H9 (cell line): ENCODE measurements around the gene PRICKLE3. TPM values are rescaled to one million over a fixed set of nuclear protein-coding genes. Genes with fewer than 3 reads are reported as not detected.
"Not testable (repeated sequence)": the region's sequence is repeated elsewhere in the genome, so short reads cannot be mapped to it uniquely, and the experiment has no call there.

Experiments used
- DNase-seq: peaks from one replicate; pipeline ENCODE4 v3.0.0-alpha.2; 2017
- H2AFZ ChIP-seq: one replicate; pipeline ENCODE4 v1.6.1; 2013; ENCODE audit warnings: mild to moderate bottlenecking, low read length, control low read depth, moderate library complexity
- H2AK5ac ChIP-seq: 2 replicates; pipeline ENCODE4 v1.6.1; 2013; ENCODE audit warnings: low read length, control low read depth, mixed read lengths; ENCODE audit not compliant: insufficient read length
- H2BK120ac ChIP-seq: one replicate; pipeline ENCODE4 v1.6.1; 2013; ENCODE audit warnings: low read depth, mild to moderate bottlenecking, low read length, control low read depth, inconsistent platforms; ENCODE audit not compliant: poor library complexity, severe bottlenecking
- H2BK12ac ChIP-seq: 2 replicates; pipeline ENCODE4 v1.6.1; 2013; ENCODE audit warnings: low read length, control low read depth, mixed read lengths, low read depth; ENCODE audit not compliant: insufficient read length
- H2BK15ac ChIP-seq: 2 replicates; pipeline ENCODE4 v1.6.1; 2013; ENCODE audit warnings: low read depth, low read length, control low read depth
- H2BK20ac ChIP-seq: one replicate; pipeline ENCODE4 v1.6.1; 2013; ENCODE audit warnings: low read depth, mild to moderate bottlenecking, low read length, control low read depth, inconsistent platforms; ENCODE audit not compliant: poor library complexity, severe bottlenecking
- H2BK5ac ChIP-seq: 2 replicates; pipeline ENCODE4 v1.6.1; 2013; ENCODE audit warnings: low read length, control low read depth, mixed read lengths; ENCODE audit not compliant: insufficient read length
- H3K14ac ChIP-seq: 2 replicates; pipeline ENCODE4 v1.6.1; 2013; ENCODE audit warnings: low read length, control low read depth; ENCODE audit not compliant: insufficient read depth
- H3K18ac ChIP-seq: 2 replicates; pipeline ENCODE4 v1.6.1; 2013; ENCODE audit warnings: low read depth, mild to moderate bottlenecking, mixed read lengths, low read length, control low read depth; ENCODE audit not compliant: insufficient read length
- H3K23ac ChIP-seq: 2 replicates; pipeline ENCODE4 v1.6.1; 2013; ENCODE audit warnings: low read length, control low read depth, mixed read lengths, low read depth; ENCODE audit not compliant: insufficient read length
- H3K23me2 ChIP-seq: 2 replicates; pipeline ENCODE4 v1.6.1; 2013; ENCODE audit warnings: low read depth, mild to moderate bottlenecking, mixed read lengths, low read length, control low read depth; ENCODE audit not compliant: insufficient read length, poor library complexity, severe bottlenecking
- H3K27ac ChIP-seq: 2 replicates; pipeline ENCODE4 v1.5.1; 2013; ENCODE audit warnings: low read length, control low read depth, mixed read lengths, low read depth; ENCODE audit not compliant: insufficient read length
- H3K27me3 ChIP-seq: 2 replicates; pipeline ENCODE4 v1.6.1; 2013; ENCODE audit warnings: low read length, control low read depth, inconsistent platforms; ENCODE audit not compliant: insufficient read depth
- H3K4ac ChIP-seq: 2 replicates; pipeline ENCODE4 v1.6.1; 2013; ENCODE audit warnings: low read depth, mild to moderate bottlenecking, control low read depth, inconsistent platforms, low read length, moderate library complexity
- H3K4me1 ChIP-seq: 2 replicates; pipeline ENCODE4 v1.6.1; 2013; ENCODE audit warnings: low read length, control low read depth, inconsistent platforms; ENCODE audit not compliant: insufficient read depth
- H3K4me2 ChIP-seq: 2 replicates; pipeline ENCODE4 v1.6.1; 2013; ENCODE audit warnings: low read length, control low read depth, mixed read lengths; ENCODE audit not compliant: insufficient read length, insufficient read depth
- H3K56ac ChIP-seq: 2 replicates; pipeline ENCODE4 v1.6.1; 2013; ENCODE audit warnings: low read depth, mild to moderate bottlenecking, mixed read lengths, low read length, control low read depth; ENCODE audit not compliant: insufficient read length
- H3K79me1 ChIP-seq: 2 replicates; pipeline ENCODE4 v1.6.1; 2013; ENCODE audit warnings: low read depth, mild to moderate bottlenecking, moderate library complexity, low read length, control low read depth, inconsistent platforms; ENCODE audit not compliant: insufficient read depth, poor library complexity, severe bottlenecking
- H3K79me2 ChIP-seq: 2 replicates; pipeline ENCODE4 v1.6.1; 2013; ENCODE audit warnings: low read length, control low read depth, inconsistent platforms; ENCODE audit not compliant: insufficient read depth
- H3K9ac ChIP-seq: 2 replicates; pipeline ENCODE4 v1.6.1; 2013; ENCODE audit warnings: low read length, control low read depth, mixed read lengths; ENCODE audit not compliant: insufficient read length; ENCODE audit errors: extremely low read depth
- H3K9me3 ChIP-seq: one replicate; pipeline ENCODE4 v1.6.1; 2013; ENCODE audit warnings: low read depth, low read length, inconsistent platforms; ENCODE audit not compliant: control insufficient read depth
- H3T11ph ChIP-seq: one replicate; pipeline ENCODE4 v1.6.1; 2013; ENCODE audit warnings: mild to moderate bottlenecking, low read length, control low read depth, inconsistent platforms
- H4K20me1 ChIP-seq: one replicate; pipeline ENCODE4 v1.6.1; 2013; ENCODE audit not compliant: control insufficient read depth, insufficient read length, insufficient read depth
- H4K5ac ChIP-seq: 2 replicates; pipeline ENCODE4 v1.6.1; 2013; ENCODE audit warnings: low read depth, mild to moderate bottlenecking, mixed read lengths, low read length, control low read depth; ENCODE audit not compliant: insufficient read length
- H4K8ac ChIP-seq: replicated peaks from 2 replicates; pipeline ENCODE4 v1.6.1; 2013; ENCODE audit warnings: low read length, control low read depth, mixed read lengths, low read depth; ENCODE audit not compliant: insufficient read length
- H4K91ac ChIP-seq: 2 replicates; pipeline ENCODE4 v1.6.1; 2013; ENCODE audit warnings: low read depth, mild to moderate bottlenecking, moderate library complexity, mixed read lengths, low read length, control low read depth; ENCODE audit not compliant: insufficient read length
- H3K27ac Mint-ChIP-seq, 3 experiments: 2 replicates in 2 of 3; 3 replicates in 1 of 3; pipeline ENCODE4 v1.8.0; 2020 to 2021; ENCODE audit warnings: mixed read lengths in 3 of 3, mild to moderate bottlenecking in 1 of 3, moderate library complexity in 1 of 3
- H3K27me3 Mint-ChIP-seq: 2 replicates; pipeline ENCODE4 v1.8.0; 2021; ENCODE audit warnings: low read depth, mild to moderate bottlenecking, moderate library complexity, mixed read lengths
- H3K36me3 Mint-ChIP-seq, 3 experiments: 2 replicates in 2 of 3; 3 replicates in 1 of 3; pipeline ENCODE4 v1.8.0; 2020 to 2021; ENCODE audit warnings: low read depth in 3 of 3, mixed read lengths in 3 of 3; ENCODE audit not compliant: insufficient read depth in 1 of 3
- H3K4me1 Mint-ChIP-seq, 2 experiments: 2 replicates each; pipeline ENCODE4 v1.8.0; 2020; ENCODE audit warnings: mixed read lengths in 2 of 2
- H3K4me3 Mint-ChIP-seq, 2 experiments: 2 replicates in 1 of 2; 3 replicates in 1 of 2; pipeline ENCODE4 v1.8.0; 2020 to 2021; ENCODE audit warnings: mild to moderate bottlenecking in 2 of 2, mixed read lengths in 2 of 2, moderate library complexity in 1 of 2
- H3K9me3 Mint-ChIP-seq, 2 experiments: 2 replicates in 1 of 2; 3 replicates in 1 of 2; pipeline ENCODE4 v1.8.0; 2020; ENCODE audit warnings: mild to moderate bottlenecking in 2 of 2, mixed read lengths in 2 of 2, moderate library complexity in 1 of 2
- WGBS: extraction: QIAGEN DNeasy Blood & Tissue Kit; methylation state at CpG from one replicate; pipeline ENCODE4 v1.1.7; 2013; ENCODE audit warnings: missing lambda C conversion rate, low lambda C conversion rate, mixed read lengths; ENCODE audit not compliant: insufficient read length; ENCODE audit errors: extremely low coverage; 5-methylcytosine and 5-hydroxymethylcytosine counted together
- total RNA-seq: library from RNA; stranded (reverse); gene quantifications from 2 replicates; pipeline ENCODE4 v1.2.1, GENCODE V29; 2021
- TF ChIP-seq, protein P1 (sequence below): fragments of 200-600 bp; sonication (generic); conservative IDR thresholded peaks from 3 replicates; pipeline ENCODE4 v1.8.0; 2021; ENCODE audit warnings: antibody characterized with exemption, mild to moderate bottlenecking

Gene PRICKLE3
- total RNA-seq, 1 experiment from 2014 or later: 9.7 TPM

DNA sequence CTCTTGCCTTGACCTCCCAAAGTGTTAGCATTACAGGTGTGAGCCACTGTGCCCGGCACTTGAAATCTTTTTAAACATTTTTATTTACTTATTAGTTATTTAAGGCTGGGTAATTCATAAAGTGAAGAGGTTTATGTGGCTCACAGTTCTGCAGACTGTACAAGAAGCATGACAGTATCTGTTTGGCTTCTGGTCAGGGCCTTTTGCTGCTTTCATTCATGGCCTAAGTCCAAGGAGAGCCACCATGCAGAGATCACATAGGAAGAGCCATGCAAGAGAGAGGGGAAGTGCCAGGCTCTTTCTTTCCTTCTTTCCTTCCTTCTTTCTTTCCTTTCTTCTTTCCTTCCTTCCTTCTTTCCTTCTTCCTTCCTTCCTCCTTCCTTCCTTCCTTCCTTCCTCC is 52.4 kb downstream of the PRICKLE3 start:
- Mint-ChIP-seq H3K9me3 (peaks cover 51 to 60% of the 10 kb centered on the region in 2 experiments), H3K36me3 (peaks cover under 1 to 4% (median 3%) of the 10 kb centered on the region in 3 experiments; a peak in 5 of 7 replicates), H3K4me3 (no peak overlapping the region), H3K27ac (peak overlapping the region in 1 of 3 experiments; percentile 90; a peak in 1 of 7 replicates), H3K4me1 (no peaks in the 10 kb centered on the region), H3K27me3 (0 out of 2 replicates have a peak, but pooled peaks cover 2% of the 10 kb centered on the region)
- Histone ChIP-seq H3T11ph (no peak overlapping the region), H3K9me3 (peaks cover 2% of the 10 kb centered on the region), H3K79me1 (no peaks in the 10 kb centered on the region), H4K8ac (no peak overlapping the region), H2BK5ac (no peak overlapping the region), H4K20me1 (no peaks in the 10 kb centered on the region), H2BK120ac (no peak overlapping the region), H4K5ac (no peak overlapping the region), H2BK12ac (no peak overlapping the region), H3K4me1 (no peaks in the 10 kb centered on the region), H3K14ac (no peak overlapping the region), H3K27ac (no peak overlapping the region), H3K79me2 (no peaks in the 10 kb centered on the region), H3K23ac (no peak overlapping the region), H2AK5ac (no peak overlapping the region), H3K56ac (no peak overlapping the region), H2BK15ac (no peak overlapping the region), H3K4ac (no peak overlapping the region), H3K27me3 (no peaks in the 10 kb centered on the region), H3K23me2 (no peaks in the 10 kb centered on the region), H3K9ac (no peak overlapping the region), H3K18ac (no peak overlapping the region), H2BK20ac (no peak overlapping the region), H3K4me2 (no peak overlapping the region), H2AFZ (no peak overlapping the region), H4K91ac (no peak overlapping the region)
- WGBS: no CpG with 5 or more reads among the region's 1 CpG
- TF ChIP-seq, protein P1, sequence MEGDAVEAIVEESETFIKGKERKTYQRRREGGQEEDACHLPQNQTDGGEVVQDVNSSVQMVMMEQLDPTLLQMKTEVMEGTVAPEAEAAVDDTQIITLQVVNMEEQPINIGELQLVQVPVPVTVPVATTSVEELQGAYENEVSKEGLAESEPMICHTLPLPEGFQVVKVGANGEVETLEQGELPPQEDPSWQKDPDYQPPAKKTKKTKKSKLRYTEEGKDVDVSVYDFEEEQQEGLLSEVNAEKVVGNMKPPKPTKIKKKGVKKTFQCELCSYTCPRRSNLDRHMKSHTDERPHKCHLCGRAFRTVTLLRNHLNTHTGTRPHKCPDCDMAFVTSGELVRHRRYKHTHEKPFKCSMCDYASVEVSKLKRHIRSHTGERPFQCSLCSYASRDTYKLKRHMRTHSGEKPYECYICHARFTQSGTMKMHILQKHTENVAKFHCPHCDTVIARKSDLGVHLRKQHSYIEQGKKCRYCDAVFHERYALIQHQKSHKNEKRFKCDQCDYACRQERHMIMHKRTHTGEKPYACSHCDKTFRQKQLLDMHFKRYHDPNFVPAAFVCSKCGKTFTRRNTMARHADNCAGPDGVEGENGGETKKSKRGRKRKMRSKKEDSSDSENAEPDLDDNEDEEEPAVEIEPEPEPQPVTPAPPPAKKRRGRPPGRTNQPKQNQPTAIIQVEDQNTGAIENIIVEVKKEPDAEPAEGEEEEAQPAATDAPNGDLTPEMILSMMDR: no peak
- DNase-seq: no peak

DNA sequence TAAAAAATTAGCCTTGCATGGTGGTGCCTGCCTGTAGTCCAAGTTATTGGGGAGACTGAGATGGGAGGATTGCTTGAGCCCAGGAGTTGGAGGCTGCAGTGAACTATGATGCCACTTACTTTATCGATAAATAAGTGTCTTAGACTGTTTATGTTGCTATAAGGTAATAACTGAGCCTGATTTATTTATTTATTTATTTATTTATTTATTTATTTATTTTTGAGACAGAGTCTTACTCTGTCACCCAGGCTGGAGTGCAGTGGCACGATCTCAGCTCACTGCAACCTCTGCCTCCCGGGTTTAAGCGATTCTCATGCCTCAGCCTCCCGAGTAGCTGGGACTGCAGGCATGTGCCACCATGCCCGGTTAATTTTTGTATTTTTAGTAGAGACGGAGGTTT is 53.9 kb downstream of the PRICKLE3 start:
- DNase-seq, H3K23me2 ChIP-seq, H3K9me3 ChIP-seq, H3K14ac ChIP-seq, H3K36me3 Mint-ChIP-seq, H4K8ac ChIP-seq, H2BK20ac ChIP-seq, H4K91ac ChIP-seq, H2BK5ac ChIP-seq, H4K5ac ChIP-seq, H3K27ac Mint-ChIP-seq, H3K27me3 Mint-ChIP-seq, H3K18ac ChIP-seq, H3K27ac ChIP-seq, H3K4me3 Mint-ChIP-seq, H2BK120ac ChIP-seq, H3K56ac ChIP-seq, H4K20me1 ChIP-seq, H3T11ph ChIP-seq, H2AFZ ChIP-seq, H3K4me2 ChIP-seq, H2BK12ac ChIP-seq, H3K4me1 ChIP-seq, H3K79me1 ChIP-seq, H3K79me2 ChIP-seq, H2BK15ac ChIP-seq, H2AK5ac ChIP-seq, H3K9ac ChIP-seq, H3K4ac ChIP-seq, H3K27me3 ChIP-seq, H3K23ac ChIP-seq, H3K4me1 Mint-ChIP-seq: not testable (repeated sequence)
- no CpG with 5 or more reads among the region's 7 CpGs for WGBS
- H3K9me3 Mint-ChIP-seq: peaks cover 41 to 49% of the 10 kb centered on the region in 2 experiments
